ENCODE data around the gene HOXD13. TPM values are rescaled to one million over a fixed set of nuclear protein-coding genes. Genes with fewer than 3 reads are reported as not detected.

HOXD13 gene
- total and polyA plus RNA-seq, 2 experiments from 2014 or later, result not detected

GRCh38 chr2:176124110-176124946 lies 31.8 kb downstream of the HOXD13 start:
- Mint-ChIP-seq H3K4me1 (peaks cover 25% of the 10 kb centered on the region), H3K36me3 (ENCODE audit: low read depth) (no peaks in the 10 kb centered on the region), H3K9me3 (peaks cover 10% of the 10 kb centered on the region; the same call in 2 of the 3 replicates), H3K4me3 (peak overlapping the region; percentile 45; the same call in 1 of the 3 replicates), H3K27me3 (ENCODE audit: insufficient read depth, low read depth, poor library complexity) (peaks cover 99% of the 10 kb centered on the region), H3K27ac (no peak overlapping the region)
- Histone ChIP-seq H3K27ac (ENCODE audit: low read depth) (no peak overlapping the region), H2AFZ (no peak overlapping the region), H3K9me2 (ENCODE audit: insufficient read depth) (no peaks in the 10 kb centered on the region), H3K79me2 (replicated peaks; ENCODE audit: insufficient read depth) (no peaks in the 10 kb centered on the region), H3K27me3 (ENCODE audit: insufficient read depth) (peaks cover 100% of the 10 kb centered on the region), H4K20me1 (replicated peaks; ENCODE audit: insufficient read depth) (peaks cover 34% of the 10 kb centered on the region), H3F3A (replicated peaks; ENCODE audit: low read depth) (peaks cover 54% of the 10 kb centered on the region; the same call in 1 of the 2 replicates), H3K4me1 (ENCODE audit: insufficient read depth) (peaks cover 16% of the 10 kb centered on the region), H3K4me2 (0 out of 2 replicates have a peak overlapping the region, but pooled peaks have one; percentile 38), H3K36me3 (ENCODE audit: insufficient read depth) (no peaks in the 10 kb centered on the region), H3K4me3 (no peak overlapping the region)
- ATAC-seq, result no peak
- no peak for DNase-seq (ENCODE audit: low spot score)
- TF ChIP-seq ZNF114 (CRISPR knock-in tag; IDR thresholded peaks at IDR 0.05), result no peak
- peak; percentile 82 for TF ChIP-seq EZH2 (IDR thresholded peaks at IDR 0.05; ENCODE audit: low read depth, unreplicated experiment)

- Histone ChIP-seq H4K20me1 (replicated peaks; ENCODE audit: insufficient read depth) (peaks cover 27% of the 10 kb centered on the region), H3K79me2 (replicated peaks; ENCODE audit: insufficient read depth) (no peaks in the 10 kb centered on the region), H3K4me2 (no peak overlapping the region), H3K36me3 (ENCODE audit: insufficient read depth) (no peaks in the 10 kb centered on the region), H3K4me1 (ENCODE audit: insufficient read depth) (peaks cover 16% of the 10 kb centered on the region), H3K27ac (ENCODE audit: low read depth) (no peak overlapping the region), H3F3A (replicated peaks; ENCODE audit: low read depth) (peaks cover 49% of the 10 kb centered on the region; the same call in 1 of the 2 replicates), H3K27me3 (ENCODE audit: insufficient read depth) (peaks cover 100% of the 10 kb centered on the region), H3K9me2 (ENCODE audit: insufficient read depth) (no peaks in the 10 kb centered on the region), H3K4me3 (no peak overlapping the region), H2AFZ (no peak overlapping the region)
- H3K4me1 Mint-ChIP-seq, result peaks cover 25% of the 10 kb centered on the region
- H3K36me3 Mint-ChIP-seq (ENCODE audit: low read depth), result no peaks in the 10 kb centered on the region
- ATAC-seq (no peak), DNase-seq (ENCODE audit: low spot score) (no peak)
- no peak overlapping the region for H3K27ac Mint-ChIP-seq
- H3K4me3 Mint-ChIP-seq, result no peak overlapping the region
- TF ChIP-seq CREB1 (CRISPR knock-in tag; IDR thresholded peaks at IDR 0.05; ENCODE audit: low read depth) (no peak), EZH2phosphoT487 (IDR thresholded peaks at IDR 0.05; ENCODE audit: unreplicated experiment) (peak; percentile 74), EZH2 (IDR thresholded peaks at IDR 0.05; ENCODE audit: low read depth, unreplicated experiment) (peak; percentile 7), ZNF462 (CRISPR knock-in tag; IDR thresholded peaks at IDR 0.05) (no peak), REST (IDR thresholded peaks at IDR 0.05; ENCODE audit: unreplicated experiment) (no peak)
- H3K27me3 Mint-ChIP-seq (ENCODE audit: insufficient read depth, low read depth, poor library complexity), result peaks cover 96% of the 10 kb centered on the region
- H3K9me3 Mint-ChIP-seq, result peaks cover 10% of the 10 kb centered on the region; the same call in 2 of the 3 replicates
Measured at GRCh38 chr2:176124947-176125771, 32.6 kb downstream of the HOXD13 start.
